B cell (primary cell): ENCODE data around the gene GABRB2.

Experiments used
- CTCF ChIP-seq: fragments of 200-600 bp; IDR thresholded peaks from one replicate; pipeline ENCODE4 v1.8.0; 2022; ENCODE audit warnings: antibody characterized with exemption, mild to moderate bottlenecking
- EZH2 ChIP-seq: IDR thresholded peaks from 2 replicates; pipeline ENCODE4 v1.6.1; 2012; ENCODE audit warnings: borderline replicate concordance, low read depth, mild to moderate bottlenecking, moderate library complexity, low read length; ENCODE audit not compliant: insufficient read depth, poor library complexity, severe bottlenecking

GRCh38 chr5:161387121-161387520, 159.4 kb downstream of the GABRB2 start:
- TF ChIP-seq CTCF = no peak
- no peak for TF ChIP-seq EZH2
